ENCODE data around the gene SIAH2. TPM values are rescaled to one million over a fixed set of nuclear protein-coding genes. Genes with fewer than 3 reads are reported as not detected.

Gene SIAH2
- polyA plus RNA-seq, 1 donor from 2014 or later = 23.1 TPM

GRCh38 chr3:150762662-150763121, 277 bp downstream of the SIAH2 start:
- no peaks in the 10 kb centered on the region for H3K9me3 Mint-ChIP-seq
- no peaks in the 10 kb centered on the region for H3K36me3 Mint-ChIP-seq
- H3K4me3 Mint-ChIP-seq = peak overlapping the region in 3 of 4 donors; percentile 81 to 96 (median 94)
- H3K27ac Mint-ChIP-seq = peak overlapping the region in 2 of 3 donors; percentile 78 to 87
- H3K27me3 Mint-ChIP-seq = peaks cover 11% of the 10 kb centered on the region
- H3K4me1 Mint-ChIP-seq = peaks cover 51 to 64% (median 51%) of the 10 kb centered on the region in 3 donors

- Mint-ChIP-seq H3K27me3 (peaks cover 11% of the 10 kb centered on the region), H3K4me1 (peaks cover 53 to 64% (median 53%) of the 10 kb centered on the region in 3 donors), H3K9me3 (no peaks in the 10 kb centered on the region), H3K36me3 (no peaks in the 10 kb centered on the region), H3K27ac (peak overlapping the region; percentile 78 to 96 (median 94)), H3K4me3 (peak overlapping the region; percentile 81 to 98 (median 95))
Observed at GRCh38 chr3:150761831-150762661, 923 bp downstream of the SIAH2 start.

GRCh38 chr3:150760431-150761200, 2.4 kb downstream of the SIAH2 start:
- no peaks in the 10 kb centered on the region for H3K9me3 Mint-ChIP-seq
- peaks cover 5% of the 10 kb centered on the region for H3K27me3 Mint-ChIP-seq
- peak overlapping the region; percentile 81 to 98 (median 95) for H3K4me3 Mint-ChIP-seq
- H3K27ac Mint-ChIP-seq = peak overlapping the region; percentile 74 to 96 (median 78)
- peaks cover 2% of the 10 kb centered on the region for H3K36me3 Mint-ChIP-seq
- peaks cover 39 to 60% (median 43%) of the 10 kb centered on the region in 3 donors for H3K4me1 Mint-ChIP-seq

DNA sequence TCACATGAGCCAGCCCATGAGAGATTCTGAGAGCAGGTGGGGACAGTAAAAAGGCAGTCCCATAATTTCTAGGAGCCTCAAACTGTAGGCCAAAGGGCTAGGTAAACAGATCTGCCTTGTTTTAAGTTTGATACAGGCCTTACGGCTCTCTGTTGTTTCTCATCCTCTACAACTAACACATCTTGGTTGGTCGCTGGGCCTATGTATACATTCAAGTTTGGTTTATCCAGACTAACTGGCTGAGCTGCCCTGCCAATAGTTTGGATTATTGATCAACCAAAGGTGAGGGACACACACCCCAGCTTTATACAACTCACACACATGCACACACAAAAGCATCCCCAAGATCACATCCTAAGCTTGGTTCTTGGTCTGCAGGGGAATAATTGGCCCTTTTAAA, 3.0 kb downstream of the SIAH2 start:
- H3K27ac Mint-ChIP-seq = peak overlapping the region; percentile 74 to 96 (median 78)
- peak overlapping the region; percentile 81 to 98 (median 95) for H3K4me3 Mint-ChIP-seq
- H3K4me1 Mint-ChIP-seq = peaks cover 39 to 56% (median 41%) of the 10 kb centered on the region in 3 donors
- peaks cover 2% of the 10 kb centered on the region for H3K36me3 Mint-ChIP-seq
- H3K9me3 Mint-ChIP-seq = no peaks in the 10 kb centered on the region
- peaks cover 5% of the 10 kb centered on the region for H3K27me3 Mint-ChIP-seq

DNA sequence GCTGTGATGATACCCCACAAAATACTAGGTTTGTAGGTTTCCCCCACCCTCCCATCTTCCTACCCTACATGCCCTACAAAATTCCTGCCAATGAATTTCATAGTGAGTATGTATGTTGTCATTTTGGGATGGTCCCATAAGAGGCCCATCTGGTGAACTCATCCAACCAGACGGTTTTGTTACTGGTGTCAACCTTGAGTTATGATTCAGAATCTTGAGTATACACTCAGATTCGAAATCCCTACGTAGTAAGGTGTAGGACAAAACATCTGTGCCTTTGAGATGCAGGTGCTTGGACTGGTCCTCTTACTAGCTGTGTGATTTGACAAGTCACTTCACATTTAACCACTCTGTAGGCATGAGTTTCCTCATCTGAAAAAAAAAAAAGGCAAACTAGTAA, 3.6 kb downstream of the SIAH2 start:
- H3K4me3 Mint-ChIP-seq = peak overlapping the region in 3 of 4 donors; percentile 60 to 96 (median 81)
- peaks cover 2% of the 10 kb centered on the region for H3K27me3 Mint-ChIP-seq
- peak overlapping the region in 2 of 3 donors; percentile 78 to 96 for H3K27ac Mint-ChIP-seq
- no peaks in the 10 kb centered on the region for H3K9me3 Mint-ChIP-seq
- H3K4me1 Mint-ChIP-seq = peaks cover 36 to 50% (median 39%) of the 10 kb centered on the region in 3 donors
- H3K36me3 Mint-ChIP-seq = peaks cover 2% of the 10 kb centered on the region

- Mint-ChIP-seq H3K4me3 (peak overlapping the region in 1 of 4 donors; percentile 30), H3K9me3 (no peaks in the 10 kb centered on the region), H3K27me3 (no peaks in the 10 kb centered on the region), H3K4me1 (peaks cover 40 to 51% (median 44%) of the 10 kb centered on the region in 3 donors), H3K36me3 (peaks cover 5% of the 10 kb centered on the region), H3K27ac (peak overlapping the region in 1 of 3 donors; percentile 48)
Observed at GRCh38 chr3:150757768-150758167, 5.2 kb downstream of the SIAH2 start.

- Mint-ChIP-seq H3K9me3 (no peaks in the 10 kb centered on the region), H3K36me3 (peaks cover 8% of the 10 kb centered on the region), H3K27me3 (no peaks in the 10 kb centered on the region), H3K27ac (peak overlapping the region in 1 of 3 donors; percentile 48), H3K4me3 (no peak overlapping the region), H3K4me1 (peaks cover 43 to 55% (median 47%) of the 10 kb centered on the region in 3 donors)
Observed at GRCh38 chr3:150757364-150757763, 5.6 kb downstream of the SIAH2 start.

- H3K9me3 Mint-ChIP-seq = no peaks in the 10 kb centered on the region
- peak overlapping the region in 1 of 4 donors; percentile 46 for H3K4me3 Mint-ChIP-seq
- peaks cover 44 to 54% (median 52%) of the 10 kb centered on the region in 3 donors for H3K4me1 Mint-ChIP-seq
- H3K27ac Mint-ChIP-seq = no peak overlapping the region
- peaks cover 8% of the 10 kb centered on the region for H3K36me3 Mint-ChIP-seq
- no peaks in the 10 kb centered on the region for H3K27me3 Mint-ChIP-seq
Observed at GRCh38 chr3:150756491-150757059, 6.4 kb downstream of the SIAH2 start.

- H3K27ac Mint-ChIP-seq = no peak overlapping the region
- H3K4me3 Mint-ChIP-seq = no peak overlapping the region
- peaks cover 8% of the 10 kb centered on the region for H3K36me3 Mint-ChIP-seq
- peaks cover 41 to 50% (median 47%) of the 10 kb centered on the region in 3 donors for H3K4me1 Mint-ChIP-seq
- H3K27me3 Mint-ChIP-seq = no peaks in the 10 kb centered on the region
- H3K9me3 Mint-ChIP-seq = no peaks in the 10 kb centered on the region
Observed at GRCh38 chr3:150755902-150756301, 7.1 kb downstream of the SIAH2 start.

DNA sequence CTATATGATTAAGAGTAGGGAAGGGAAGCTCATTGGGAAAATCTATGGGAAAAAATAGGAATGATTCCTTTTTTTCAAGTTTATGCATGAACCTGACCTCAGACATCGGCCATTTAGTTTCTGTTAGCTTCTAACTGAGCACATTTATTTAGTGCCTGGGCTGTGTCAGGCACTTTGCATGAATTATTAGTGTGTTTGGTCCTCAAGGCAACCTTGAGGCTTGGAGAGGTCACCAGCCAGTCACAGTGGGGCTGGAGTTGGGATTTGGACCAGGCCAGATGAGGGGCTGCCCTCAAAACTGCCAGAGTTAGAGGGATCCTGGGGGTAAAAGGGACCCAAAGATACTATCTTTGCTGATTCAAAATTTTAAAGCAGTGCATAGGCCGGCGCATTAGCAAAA, 8.1 kb downstream of the SIAH2 start:
- Mint-ChIP-seq H3K4me3 (no peak overlapping the region), H3K36me3 (peaks cover 8% of the 10 kb centered on the region), H3K27ac (no peak overlapping the region)

DNA sequence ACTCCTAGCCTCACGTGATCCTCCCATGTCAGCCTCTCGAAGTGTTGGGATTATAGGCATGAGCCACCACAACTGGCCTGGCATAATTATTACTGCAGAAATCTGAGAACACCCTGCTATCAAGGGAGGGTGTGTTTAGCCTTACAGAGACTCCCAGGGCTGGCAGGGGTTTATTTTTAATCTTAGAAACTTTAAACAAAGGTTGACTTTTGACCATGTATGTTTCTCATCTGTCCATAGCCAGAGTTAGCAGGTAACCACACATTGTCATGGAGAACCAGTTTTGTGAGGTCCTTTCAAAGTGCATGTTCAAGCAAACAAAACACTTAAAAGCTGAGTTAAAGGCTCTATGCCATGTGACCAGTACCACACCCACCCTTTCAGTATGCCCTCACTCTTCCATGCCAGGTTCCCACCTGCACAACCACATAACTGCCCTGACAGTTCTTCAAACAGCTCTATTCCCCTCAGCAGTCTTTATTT, 11.1 kb downstream of the SIAH2 start:
- Mint-ChIP-seq H3K36me3 (peaks cover 9% of the 10 kb centered on the region), H3K9me3 (no peaks in the 10 kb centered on the region), H3K27me3 (no peaks in the 10 kb centered on the region), H3K4me1 (peaks cover 36 to 51% (median 50%) of the 10 kb centered on the region in 3 donors), H3K4me3 (no peak overlapping the region), H3K27ac (no peak overlapping the region)

More for the DNA sequence above, 8.1 kb downstream of the SIAH2 start:
- no peaks in the 10 kb centered on the region for H3K9me3 Mint-ChIP-seq
- H3K4me1 Mint-ChIP-seq = peaks cover 35 to 47% (median 41%) of the 10 kb centered on the region in 3 donors
- no peaks in the 10 kb centered on the region for H3K27me3 Mint-ChIP-seq

DNA sequence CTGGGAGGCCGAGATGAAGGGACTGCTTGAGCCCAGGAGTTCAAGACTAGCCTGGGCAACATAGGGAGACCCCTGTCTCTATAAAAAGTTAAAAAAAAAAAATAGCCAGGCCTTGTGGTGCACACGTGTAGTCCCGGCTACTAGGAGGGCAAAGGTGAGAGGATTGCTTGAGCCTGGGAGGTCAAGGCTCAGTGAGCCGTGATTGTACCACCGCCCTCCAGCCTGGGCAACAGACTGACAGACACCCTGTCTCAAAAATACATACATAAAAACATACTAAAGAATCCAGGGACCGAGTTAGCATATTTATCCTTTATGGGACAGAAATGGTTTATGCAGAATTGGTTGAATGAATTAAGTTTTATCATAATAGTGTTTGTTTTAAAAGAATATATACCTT, 13.7 kb downstream of the SIAH2 start:
- peak overlapping the region in 1 of 3 donors; percentile 1 for H3K27ac Mint-ChIP-seq
- H3K27me3 Mint-ChIP-seq = no peaks in the 10 kb centered on the region
- H3K4me1 Mint-ChIP-seq = peaks cover 49 to 60% (median 55%) of the 10 kb centered on the region in 3 donors
- H3K9me3 Mint-ChIP-seq = no peaks in the 10 kb centered on the region
- peaks cover 8% of the 10 kb centered on the region for H3K36me3 Mint-ChIP-seq
- peak overlapping the region in 1 of 4 donors; percentile 1 for H3K4me3 Mint-ChIP-seq

GRCh38 chr3:150748684-150749047, 14.3 kb downstream of the SIAH2 start:
- H3K27ac Mint-ChIP-seq = peak overlapping the region in 1 of 3 donors; percentile 1
- H3K9me3 Mint-ChIP-seq = no peaks in the 10 kb centered on the region
- peak overlapping the region in 1 of 4 donors; percentile 1 for H3K4me3 Mint-ChIP-seq
- H3K27me3 Mint-ChIP-seq = no peaks in the 10 kb centered on the region
- H3K4me1 Mint-ChIP-seq = peaks cover 50 to 61% (median 56%) of the 10 kb centered on the region in 3 donors
- peaks cover 5% of the 10 kb centered on the region for H3K36me3 Mint-ChIP-seq

GRCh38 chr3:150747886-150748683, 14.9 kb downstream of the SIAH2 start:
- no peaks in the 10 kb centered on the region for H3K9me3 Mint-ChIP-seq
- no peak overlapping the region for H3K27ac Mint-ChIP-seq
- peak overlapping the region in 1 of 4 donors; percentile 38 for H3K4me3 Mint-ChIP-seq
- H3K4me1 Mint-ChIP-seq = peaks cover 51 to 65% (median 60%) of the 10 kb centered on the region in 3 donors
- no peaks in the 10 kb centered on the region for H3K27me3 Mint-ChIP-seq
- H3K36me3 Mint-ChIP-seq = peaks cover 5% of the 10 kb centered on the region
